ENCODE data around the gene DNAL1.

DNAL1 gene

GRCh38 chr14:73678698-73679097, 33.9 kb downstream of the DNAL1 start (continued):
- TF ChIP-seq ZNF157 (tag by site-specific recombination; IDR thresholded peaks at IDR 0.05): no peak
- TF ChIP-seq ZNF26 (tag by site-specific recombination; IDR thresholded peaks at IDR 0.05): no peak
- no peak for TF ChIP-seq ZNF354C (tag by site-specific recombination; IDR thresholded peaks at IDR 0.05; ENCODE audit: borderline replicate concordance, low read depth)
- no peak for TF ChIP-seq ZNF341 (tag by site-specific recombination; IDR thresholded peaks at IDR 0.05; ENCODE audit: low read depth)
- TF ChIP-seq KLF7 (tag by site-specific recombination; IDR thresholded peaks at IDR 0.05; ENCODE audit: borderline replicate concordance): no peak
- TF ChIP-seq SCRT1 (tag by site-specific recombination; IDR thresholded peaks at IDR 0.05; ENCODE audit: borderline replicate concordance): no peak

- Histone ChIP-seq H3K4me1 (ENCODE audit: control insufficient read depth, insufficient read depth, low read length) (no peaks in the 10 kb centered on the region), H3K27ac (ENCODE audit: extremely low read depth, low read depth, low read length) (no peak overlapping the region), H3K9me3 (ENCODE audit: control insufficient read depth, insufficient read depth, low read depth, low read length) (no peaks in the 10 kb centered on the region), H3K36me3 (ENCODE audit: control insufficient read depth in 2 of 2, insufficient read depth in 1 of 2, low read length in 2 of 2) (peaks cover 0 to 4% of the 10 kb centered on the region in 2 experiments; a peak in 1 of 3 replicates), H3K4me3 (ENCODE audit: low read depth, low read length) (no peak overlapping the region)
- CTCF ChIA-PET: interaction anchor here (0.6 to 1.1 kb wide), 2 partner anchors 19 to 107 kb away, joined by 3 to 8 read pairs; no protein-coding TSS in a partner anchor
- POLR2A ChIA-PET: no interaction called here
- TF ChIP-seq OSR2 (tag by site-specific recombination; IDR thresholded peaks at IDR 0.05): no peak
- no peak for TF ChIP-seq ZNF311 (tag by site-specific recombination; IDR thresholded peaks at IDR 0.05; ENCODE audit: borderline replicate concordance)
- TF ChIP-seq ZSCAN30 (tag by site-specific recombination; IDR thresholded peaks at IDR 0.05): no peak
- no peak for TF ChIP-seq IKZF3 (tag by site-specific recombination; IDR thresholded peaks at IDR 0.05)
- no peak for TF ChIP-seq GLI2 (tag by site-specific recombination; IDR thresholded peaks at IDR 0.05; ENCODE audit: borderline replicate concordance, low read depth)
- TF ChIP-seq KLF16 (tag by site-specific recombination; IDR thresholded peaks at IDR 0.05): no peak
- no peak for TF ChIP-seq ZNF623 (tag by site-specific recombination; IDR thresholded peaks at IDR 0.05)
- TF ChIP-seq ZNF768 (tag by site-specific recombination; IDR thresholded peaks at IDR 0.05): no peak
- TF ChIP-seq ZNF302 (tag by site-specific recombination; IDR thresholded peaks at IDR 0.05; ENCODE audit: low read depth): no peak
- no peak for TF ChIP-seq ZSCAN16 (tag by site-specific recombination; IDR thresholded peaks at IDR 0.05)
- TF ChIP-seq ZNF324 (tag by site-specific recombination; IDR thresholded peaks at IDR 0.05): no peak
- TF ChIP-seq PRDM10 (tag by site-specific recombination; IDR thresholded peaks at IDR 0.05): no peak
- TF ChIP-seq YY1 (tag by site-specific recombination; IDR thresholded peaks at IDR 0.05): no peak
Observed at GRCh38 chr14:73680821-73681220, 36.0 kb downstream of the DNAL1 start.

GRCh38 chr14:73684627-73685026, 39.8 kb downstream of the DNAL1 start:
- H3K4me1 ChIP-seq (ENCODE audit: control insufficient read depth, insufficient read depth, low read length): no peaks in the 10 kb centered on the region
- no peak overlapping the region for H3K4me3 ChIP-seq (ENCODE audit: low read depth, low read length)
- H3K9me3 ChIP-seq (ENCODE audit: control insufficient read depth, insufficient read depth, low read depth, low read length): no peaks in the 10 kb centered on the region
- peaks cover 4 to 8% of the 10 kb centered on the region in 2 experiments; a peak in 2 of 3 replicates for H3K36me3 ChIP-seq (ENCODE audit: control insufficient read depth in 2 of 2, insufficient read depth in 1 of 2, low read length in 2 of 2)
- ChIA-PET POLR2A (no interaction called here), CTCF (no interaction called here)
- H3K27ac ChIP-seq (ENCODE audit: extremely low read depth, low read depth, low read length): no peak overlapping the region
- TF ChIP-seq ZNF660 (tag by site-specific recombination; IDR thresholded peaks at IDR 0.05): no peak
- TF ChIP-seq KLF17 (tag by site-specific recombination; IDR thresholded peaks at IDR 0.05): no peak
- no peak for TF ChIP-seq ZNF48 (tag by site-specific recombination; IDR thresholded peaks at IDR 0.05)
- no peak for TF ChIP-seq ZNF148 (tag by site-specific recombination; IDR thresholded peaks at IDR 0.05; ENCODE audit: borderline replicate concordance)

Data from HEK293 (cell line).